Right renal pelvis (tissue), 4 donors: ENCODE results near the gene PHC3. TPM values are rescaled to one million over a fixed set of nuclear protein-coding genes. Genes with fewer than 3 reads are reported as not detected.
"Not testable (repeated sequence)": the region's sequence is repeated elsewhere in the genome, so short reads cannot be mapped to it uniquely, and the experiment has no call there.

Source experiments
- DNase-seq, 4 donors: peaks; one replicate each; pipeline ENCODE4 v3.0.0-alpha.2; 2013; ENCODE audit warnings: low read depth in 4 of 4, low spot score in 3 of 4, missing footprints in 1 of 4
- polyA plus RNA-seq, 4 donors: library from polyadenylated mRNA; unstranded; fragments of 120-200 nt; gene quantifications; one replicate each; pipeline ENCODE4 v1.2.1, GENCODE V29; 2013; ENCODE audit not compliant: insufficient read length in 4 of 4

Gene PHC3
- polyA plus RNA-seq, 4 donors = 22.3 to 33.3 (median 27.6) TPM

DNA sequence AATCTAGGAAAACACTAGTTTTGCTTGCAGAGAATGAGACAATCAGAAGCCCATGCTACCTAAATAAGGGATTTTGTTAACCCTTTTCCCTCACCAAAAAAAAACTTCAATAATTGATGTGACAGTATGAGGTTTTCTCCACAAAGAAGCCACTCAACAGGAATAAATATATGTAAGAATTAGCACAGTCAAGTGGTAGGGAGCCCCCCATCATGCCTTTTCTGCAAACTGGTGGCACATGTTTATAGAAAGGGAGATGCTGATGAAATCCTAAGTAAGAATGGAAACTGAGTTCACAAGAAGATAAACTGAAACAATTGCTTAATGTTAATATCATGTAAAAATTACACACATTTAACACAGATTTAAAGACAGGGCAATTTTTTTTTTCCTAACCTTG is 51.0 kb downstream of the PHC3 start:
- DNase-seq = no peak

DNA sequence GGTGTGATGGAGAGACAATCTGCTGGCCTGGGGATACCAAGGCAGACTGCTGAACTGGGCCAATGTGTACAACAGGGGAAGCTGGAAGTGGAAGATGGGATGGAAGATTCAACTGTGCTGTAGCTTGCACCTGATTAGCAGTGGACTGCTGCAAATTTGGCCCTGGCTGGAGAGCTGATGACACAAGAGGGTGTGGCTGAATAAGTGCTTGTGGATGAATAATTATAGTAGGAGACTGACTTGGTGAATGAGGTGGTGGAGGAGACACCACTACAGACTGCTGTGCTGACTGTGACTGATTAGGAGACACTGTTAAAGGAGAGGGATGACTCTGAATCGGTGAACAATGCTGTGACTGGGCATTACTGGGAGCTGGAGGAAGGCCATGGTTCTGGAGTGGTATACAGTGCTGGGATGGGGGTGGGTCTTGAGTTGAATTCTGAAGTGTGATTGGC is 52.5 kb downstream of the PHC3 start:
- no peak for DNase-seq

DNA sequence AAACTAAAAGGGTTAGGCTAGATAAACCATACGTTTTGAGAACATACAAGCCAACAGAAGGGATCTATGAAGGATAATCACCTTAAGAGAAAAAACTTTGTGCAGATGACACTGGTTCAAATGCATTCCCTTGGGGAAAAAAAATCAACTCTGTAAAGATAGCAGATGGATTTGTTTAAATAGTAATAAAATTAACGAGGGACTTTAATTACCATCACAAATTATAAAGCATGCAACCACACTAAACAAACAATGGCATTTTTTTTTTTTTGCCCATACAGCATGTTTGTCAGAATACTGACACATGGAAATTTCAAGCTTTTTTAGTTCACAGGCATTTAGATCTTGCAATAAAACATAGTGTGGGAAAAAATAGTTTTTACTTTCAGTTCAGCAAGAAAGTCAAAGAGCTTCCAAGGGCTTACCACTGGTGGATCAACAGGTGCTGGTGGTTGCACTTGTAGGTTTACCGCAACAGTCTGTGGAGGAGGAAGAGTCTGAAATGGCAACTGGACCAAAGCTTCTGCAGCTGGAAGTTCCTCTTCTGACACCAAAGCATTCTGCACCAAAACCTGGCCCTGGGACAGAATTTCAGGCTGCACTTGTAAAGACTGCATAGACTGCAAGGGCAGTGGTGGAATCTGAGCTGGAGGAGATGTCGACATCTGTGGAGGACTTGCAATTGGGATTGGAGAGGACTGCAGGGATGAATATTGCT is 53.1 kb downstream of the PHC3 start:
- DNase-seq = no peak

DNA sequence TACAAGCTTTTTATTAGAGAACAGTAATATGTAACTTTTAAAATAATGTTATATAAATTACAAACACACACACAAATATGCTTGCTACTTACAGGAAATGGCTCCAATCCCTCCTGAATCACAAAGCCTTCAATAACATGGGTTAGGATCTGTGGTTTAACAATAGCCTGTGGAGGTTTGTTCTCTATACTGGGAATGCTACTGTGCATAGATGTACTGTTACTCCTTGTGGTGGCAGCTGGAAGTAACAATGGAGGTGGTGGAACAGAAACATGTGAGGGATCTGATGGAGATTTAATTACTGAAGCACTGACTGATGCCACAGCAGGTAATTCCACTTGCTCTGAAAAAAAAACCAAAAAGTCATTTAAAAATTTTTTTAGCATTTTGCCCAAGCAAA is 64.4 kb downstream of the PHC3 start:
- DNase-seq = no peak

DNA sequence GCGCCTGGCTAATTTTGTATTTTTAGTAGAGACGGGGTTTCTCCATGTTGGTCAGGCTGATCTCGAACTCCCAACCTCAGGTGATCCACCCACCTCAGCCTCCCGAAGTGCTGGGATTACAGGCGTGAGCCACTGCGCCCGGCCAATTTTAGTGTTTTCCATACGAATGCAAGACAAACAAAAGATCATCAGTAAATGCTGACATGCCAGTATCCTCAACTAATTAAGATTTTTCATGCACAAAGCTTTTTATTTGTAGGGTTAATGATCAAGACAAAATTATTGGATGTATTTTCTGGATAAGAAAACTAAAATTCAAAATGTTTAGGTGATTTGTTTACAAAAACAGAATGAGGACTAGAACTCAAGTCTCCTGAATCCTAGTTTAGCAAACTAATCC is 67.4 kb downstream of the PHC3 start:
- DNase-seq = not testable (repeated sequence)

DNA sequence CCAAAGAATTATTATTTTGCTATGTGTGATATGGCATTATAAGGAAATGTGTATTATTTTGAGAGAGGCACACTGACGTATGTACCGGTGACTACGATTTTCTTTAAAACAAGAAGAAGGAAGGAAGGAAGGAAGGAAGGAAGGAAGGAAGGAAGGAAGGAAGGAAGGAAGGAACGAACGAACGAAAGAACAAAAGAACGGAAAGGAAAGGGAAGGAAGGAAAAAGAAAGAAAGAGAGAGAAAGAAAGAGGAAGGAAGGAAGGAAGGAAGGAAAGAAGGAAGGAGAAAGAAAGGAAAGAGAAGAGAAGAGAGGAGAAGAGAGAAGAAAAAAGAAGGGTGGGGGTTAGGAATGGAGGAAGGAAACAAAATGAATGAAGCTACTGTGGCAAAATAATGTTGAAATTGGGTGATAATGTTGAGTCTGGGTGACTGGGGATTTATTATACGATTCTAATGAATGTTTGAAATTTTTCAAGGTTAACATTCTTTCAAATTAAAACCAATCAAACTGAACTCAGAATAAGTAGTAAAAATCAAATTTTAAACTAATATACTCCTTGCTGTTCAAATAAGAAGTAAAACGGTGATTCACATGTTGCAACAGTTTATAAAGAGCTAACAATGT is 70.3 kb downstream of the PHC3 start:
- no peak for DNase-seq

DNA sequence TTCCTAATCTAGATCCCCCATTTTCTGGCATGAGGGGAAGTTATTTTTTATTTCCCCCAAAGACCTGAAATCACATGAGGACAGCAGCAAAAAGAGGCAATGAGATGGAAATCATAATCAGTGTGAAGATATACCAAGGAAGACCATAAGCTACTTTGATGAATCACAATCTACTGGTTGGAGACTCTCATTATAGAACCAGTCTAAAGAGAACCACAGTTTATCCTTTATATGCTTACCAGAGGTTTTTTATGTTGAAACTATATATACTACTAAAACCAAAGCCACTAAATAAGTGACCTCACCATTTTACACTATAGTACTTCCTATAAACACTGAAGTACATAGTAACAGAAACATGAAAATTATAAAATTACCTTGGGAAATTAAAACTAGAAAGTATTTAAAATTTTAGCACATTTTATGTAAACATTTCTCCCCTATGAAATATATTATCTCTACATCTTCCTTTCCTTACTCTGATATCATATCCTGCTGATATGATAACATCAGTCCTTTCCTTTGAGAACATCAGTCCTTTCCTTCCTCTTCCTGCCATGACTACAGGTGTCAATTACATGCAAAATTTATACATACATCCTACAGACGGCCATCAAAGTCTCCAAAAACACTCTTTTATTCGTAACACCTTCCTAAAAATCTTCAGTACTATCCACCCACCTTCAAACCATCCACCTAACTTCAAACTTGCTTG is 71.8 kb downstream of the PHC3 start:
- no peak for DNase-seq

DNA sequence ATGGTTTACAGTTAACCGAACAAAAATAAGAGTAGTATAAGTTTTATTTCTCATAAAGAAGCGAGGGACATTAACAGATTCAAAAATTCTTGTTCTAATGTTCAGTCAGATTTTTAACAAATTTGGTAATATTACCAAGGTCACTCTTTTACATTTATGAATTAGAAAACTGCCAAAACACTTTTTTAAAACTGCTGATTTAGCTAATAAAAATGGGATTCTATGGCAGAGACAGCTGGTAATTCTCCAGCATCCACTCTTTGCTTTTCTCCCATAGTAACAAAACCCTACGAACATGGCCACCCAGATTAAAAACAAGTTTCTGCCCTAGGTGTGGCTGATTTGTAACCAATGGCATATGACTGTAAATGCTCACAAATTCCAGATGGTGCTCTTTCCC is 72.6 kb downstream of the PHC3 start:
- DNase-seq = no peak

DNA sequence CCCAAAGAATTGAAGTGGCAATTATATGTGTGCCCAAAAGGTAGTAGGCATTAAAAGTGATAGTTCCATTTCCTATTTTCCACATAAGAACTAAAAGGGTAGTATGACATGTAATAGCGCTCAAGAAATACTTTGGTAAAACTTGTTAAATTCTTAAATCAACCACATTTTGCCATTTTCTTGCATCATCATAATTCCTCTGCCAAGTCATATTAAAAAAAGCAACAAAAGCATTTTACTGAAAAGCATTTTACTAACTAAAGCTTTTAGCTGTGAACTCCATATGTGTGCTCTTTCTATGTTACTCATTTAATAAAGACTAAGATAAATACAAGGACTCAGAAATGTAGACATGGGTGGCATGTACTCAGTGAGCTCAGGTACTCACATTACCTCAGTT is 73.6 kb downstream of the PHC3 start:
- DNase-seq = no peak

DNA sequence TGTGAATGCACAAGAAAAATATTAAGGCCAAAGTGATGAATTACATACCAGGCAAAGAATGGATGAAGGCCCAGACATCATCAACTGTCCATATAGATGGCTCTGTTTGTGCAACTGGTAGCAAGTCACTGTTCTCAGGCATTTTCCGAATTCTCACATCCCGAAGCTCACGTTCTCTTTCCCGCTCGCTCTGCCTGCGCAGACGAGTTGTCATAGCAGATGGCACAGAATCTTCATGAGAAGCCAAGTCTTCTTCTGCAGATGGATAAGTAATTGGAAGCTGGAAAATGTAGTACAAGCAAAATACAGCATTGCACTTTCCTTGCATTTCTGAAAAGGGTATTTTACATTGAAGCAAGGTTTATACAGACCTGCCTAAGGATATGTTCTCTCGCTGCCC is 79.1 kb downstream of the PHC3 start:
- DNase-seq = no peak

DNA sequence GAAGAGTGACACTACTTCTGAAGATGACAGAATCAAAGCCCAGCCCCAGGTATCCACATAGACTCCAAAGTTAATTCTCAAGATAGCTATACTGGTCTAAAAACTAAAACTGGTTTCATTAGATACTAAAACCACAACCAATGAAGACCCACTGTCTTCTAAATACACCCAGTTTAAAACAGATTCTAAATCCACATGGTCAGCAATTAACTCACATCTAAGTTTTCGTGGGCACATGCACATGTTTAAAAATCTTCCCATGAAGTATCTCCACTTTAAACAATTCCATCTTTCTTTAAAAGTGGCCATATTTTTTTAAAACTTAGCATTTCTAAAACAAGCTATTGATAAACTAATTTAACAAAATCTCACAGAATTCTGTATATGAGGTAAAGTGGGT is 80.6 kb downstream of the PHC3 start:
- no peak for DNase-seq

DNA sequence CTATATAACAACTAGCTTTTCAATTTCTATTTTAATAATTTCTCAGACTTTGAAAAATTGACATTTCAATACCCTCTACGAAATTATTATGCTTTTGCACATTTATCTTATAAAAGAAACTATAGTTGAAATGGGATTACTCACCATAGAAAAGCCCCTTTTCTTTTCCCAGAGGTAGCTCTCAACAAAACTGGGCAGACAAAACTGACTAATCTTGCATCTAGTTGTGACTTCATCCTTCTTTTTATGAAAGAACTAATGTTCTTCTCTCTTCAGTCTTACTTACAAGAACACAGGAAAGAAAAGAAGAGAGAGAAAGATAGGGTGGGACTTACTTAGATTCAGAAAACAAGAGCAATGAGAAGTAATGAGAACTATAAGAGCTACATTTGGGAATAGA is 82.8 kb downstream of the PHC3 start:
- no peak for DNase-seq

DNA sequence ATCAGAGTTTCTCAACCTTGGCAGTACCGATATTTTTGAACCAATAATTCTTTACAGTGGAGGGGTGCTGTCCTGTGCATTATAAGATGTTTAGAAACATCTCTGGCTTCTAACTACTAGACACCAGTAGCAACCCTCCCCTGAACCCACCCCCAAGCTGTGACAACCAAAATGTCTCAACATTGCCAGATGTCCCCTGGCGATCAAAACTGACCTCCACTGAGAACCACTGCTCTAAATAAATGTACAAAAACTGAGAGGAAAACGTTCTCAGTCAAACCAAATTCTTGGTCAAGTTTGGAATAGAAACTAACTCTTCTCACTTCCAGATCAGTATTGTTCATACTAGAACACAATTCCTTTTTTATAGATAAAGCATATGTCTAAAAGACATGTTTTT is 85.2 kb downstream of the PHC3 start:
- DNase-seq = no peak

DNA sequence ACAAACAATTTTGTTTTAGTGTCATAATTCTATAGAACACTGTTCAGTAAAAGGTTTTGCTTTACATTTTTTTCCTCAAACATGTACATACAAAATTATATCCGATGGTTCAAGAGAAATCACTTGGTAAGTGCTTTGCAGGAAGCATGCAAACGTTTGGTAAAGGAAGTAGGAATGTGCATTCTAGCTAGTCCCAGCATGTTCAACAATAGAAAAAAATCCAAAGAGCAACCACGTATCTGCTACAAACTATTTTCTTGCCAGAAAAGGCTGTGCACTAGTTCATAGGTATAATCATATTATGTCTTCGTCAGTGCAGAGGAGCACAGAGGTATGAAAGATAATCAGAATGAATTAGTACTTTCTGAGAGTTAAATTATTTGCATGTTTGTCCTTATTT is 85.8 kb downstream of the PHC3 start:
- no peak for DNase-seq

DNA sequence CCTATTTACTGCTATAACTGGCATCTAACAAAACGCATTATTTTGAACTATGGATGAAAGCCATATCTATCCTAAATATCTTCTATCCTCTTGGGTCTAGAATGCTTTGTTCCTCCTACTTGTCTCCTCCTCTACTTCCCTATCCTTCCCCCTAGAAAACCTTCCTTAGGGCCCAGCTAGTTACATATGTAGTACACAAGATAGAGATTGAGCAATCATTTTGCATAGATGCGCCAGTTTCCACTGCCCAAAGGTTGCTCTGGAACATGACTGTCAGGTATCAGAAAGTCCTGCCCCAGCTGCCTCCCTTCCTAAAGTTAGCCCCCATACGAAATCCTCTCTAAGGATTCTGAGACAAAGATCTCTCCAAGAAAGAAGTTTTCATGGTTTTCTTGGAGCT is 88.6 kb downstream of the PHC3 start:
- DNase-seq = no peak

DNA sequence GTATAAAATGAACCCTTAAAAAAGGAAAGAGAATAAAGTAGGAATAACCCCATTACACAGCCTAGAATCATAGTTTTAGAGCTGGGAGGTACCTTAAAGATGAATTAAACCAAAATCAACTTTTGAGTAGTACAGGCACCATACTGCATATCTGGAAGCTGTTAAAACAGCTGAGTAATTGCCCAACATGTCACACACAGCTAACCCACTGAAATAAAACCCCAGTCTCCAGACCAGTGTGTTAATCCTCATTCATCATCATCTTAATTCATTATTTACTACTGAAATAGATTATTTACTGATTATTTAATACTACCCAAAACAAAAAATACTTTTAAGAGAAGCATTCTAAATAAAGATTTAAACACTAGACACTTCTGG is 90.9 kb downstream of the PHC3 start:
- DNase-seq = no peak

DNA sequence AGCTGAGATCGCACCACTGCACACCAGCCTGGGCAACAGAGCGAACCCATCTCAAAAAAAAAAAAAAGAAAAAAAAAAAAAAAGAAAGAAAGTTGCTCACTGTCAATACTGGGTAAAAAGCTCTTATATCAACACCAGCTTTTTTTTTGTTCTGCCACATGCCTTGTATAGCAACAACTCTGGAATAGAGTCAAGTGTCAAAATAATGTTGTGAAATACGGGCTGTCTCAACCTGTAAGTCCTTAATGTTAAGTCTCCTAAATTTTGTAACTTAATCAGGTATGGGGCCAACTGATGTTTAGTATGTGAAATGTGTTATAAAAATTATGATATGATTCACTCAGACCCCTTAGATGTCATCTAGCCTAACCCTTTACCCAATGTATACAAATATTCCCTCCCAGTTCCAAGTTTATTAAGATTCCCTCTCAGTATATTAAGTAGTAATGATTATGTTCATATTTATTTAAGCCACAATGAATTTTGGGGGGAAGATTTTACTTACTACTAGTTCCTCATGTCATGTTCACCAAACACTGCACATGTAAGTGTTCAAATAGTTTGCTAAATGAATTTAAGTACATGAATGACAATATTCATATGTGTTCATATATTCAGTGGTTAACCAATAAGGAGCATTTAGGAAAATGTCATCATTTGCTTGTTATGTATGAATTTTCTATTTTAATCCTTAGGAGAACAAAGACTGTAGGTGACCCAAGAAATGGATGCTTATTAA is 91.5 kb downstream of the PHC3 start:
- no peak for DNase-seq

DNA sequence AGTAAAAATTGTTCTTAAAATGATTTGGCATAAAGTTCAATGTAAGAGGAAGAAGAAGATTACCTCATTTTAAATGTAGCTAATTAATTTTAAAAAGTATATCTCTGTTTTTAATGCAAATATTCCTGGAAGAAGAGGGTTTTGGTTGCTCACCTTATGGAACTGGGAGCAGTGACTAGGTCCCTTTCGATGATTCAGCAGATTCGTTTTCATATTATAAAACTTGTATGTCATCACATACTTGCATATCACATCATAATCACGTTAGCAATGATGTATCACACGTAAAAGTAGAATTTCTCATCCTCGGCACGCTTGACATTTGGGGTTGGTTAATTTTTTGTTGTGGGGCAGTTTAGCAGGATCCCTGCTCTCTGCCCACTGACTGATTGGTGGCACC is 96.1 kb downstream of the PHC3 start:
- no peak for DNase-seq

DNA sequence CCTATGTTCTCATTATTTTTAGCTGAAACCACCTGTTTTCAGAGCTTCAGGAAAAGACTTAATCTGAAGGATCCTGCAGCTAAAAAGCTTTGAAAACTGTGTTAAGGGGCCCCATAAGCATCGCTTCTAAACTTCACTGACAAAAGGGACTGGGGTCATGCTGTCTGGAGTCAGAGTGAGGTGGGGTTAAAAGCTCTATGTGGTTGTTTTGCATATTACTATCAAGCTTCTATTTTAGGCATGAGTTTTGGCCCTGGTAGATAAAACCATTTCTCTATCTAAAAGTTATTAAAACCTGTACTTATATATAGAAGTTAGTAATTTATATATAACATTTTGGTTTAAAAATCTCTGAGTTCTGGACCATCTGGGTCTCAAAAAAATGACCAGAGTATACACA is 98.2 kb downstream of the PHC3 start:
- DNase-seq = no peak

DNA sequence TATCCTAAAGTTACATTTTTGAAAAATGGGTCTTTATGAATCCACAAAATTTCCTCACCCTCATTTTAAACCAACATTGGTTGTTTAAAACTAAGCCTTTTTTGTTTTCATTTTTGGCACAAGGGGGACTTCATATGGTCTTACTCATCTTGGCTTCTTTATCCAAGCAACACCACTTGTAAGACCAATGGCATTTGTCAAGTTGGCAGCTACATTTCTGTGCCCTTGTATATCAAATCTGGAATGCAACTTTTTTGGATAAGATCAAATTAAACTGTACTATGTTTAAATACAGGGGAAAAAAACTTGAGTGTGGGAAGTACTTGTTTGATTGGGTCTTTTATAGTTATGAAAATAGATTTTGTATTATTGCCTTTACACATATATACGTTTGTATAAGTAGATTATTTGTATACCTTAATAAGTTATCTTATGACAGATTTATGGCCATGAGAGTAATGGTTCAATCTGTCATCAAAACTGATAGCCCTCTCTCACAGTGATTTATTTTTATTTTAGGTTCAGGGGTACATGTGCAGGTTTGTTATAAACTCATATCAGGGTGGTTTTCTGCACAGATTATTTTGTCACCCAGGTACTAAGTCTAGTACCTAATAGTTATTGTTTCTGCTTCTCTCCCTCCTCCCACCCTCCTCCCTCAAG is 100.3 kb downstream of the PHC3 start:
- no peak for DNase-seq

DNA sequence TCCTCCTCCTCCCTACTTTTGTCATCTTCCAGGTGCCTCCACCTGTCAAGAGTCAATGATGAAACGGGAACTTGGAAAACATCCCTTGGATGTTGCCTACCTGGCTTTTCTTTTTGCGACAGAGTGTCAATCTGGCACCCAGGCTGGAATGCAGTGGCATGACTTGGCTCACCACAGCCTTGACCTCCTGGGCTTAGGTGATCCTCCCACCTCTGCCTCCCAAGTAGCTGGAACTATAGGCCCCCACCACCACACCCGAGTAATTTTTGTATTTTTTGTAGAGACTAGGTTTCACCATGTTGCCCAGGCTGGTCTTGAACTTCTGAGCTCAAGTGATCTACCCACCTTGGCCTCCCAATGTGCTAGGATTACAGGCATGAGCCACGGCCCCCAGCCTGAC is 100.9 kb downstream of the PHC3 start:
- DNase-seq = no peak
